Left ventricle myocardium superior (tissue), 1 donor: ENCODE data around the gene SPATA31A3. TPM values are rescaled to one million over a fixed set of nuclear protein-coding genes. Genes with fewer than 3 reads are reported as not detected.
"Not testable (repeated sequence)": the region's sequence is repeated elsewhere in the genome, so short reads cannot be mapped to it uniquely, and the experiment has no call there.

Experiments used
- ATAC-seq: fragments of 200-7000 bp; cut with Tn5 transposase; one replicate; pipeline ENCODE4 v1.9.1; 2020; ENCODE audit warnings: mild to moderate bottlenecking, moderate library complexity
- DNase-seq: peaks from one replicate; pipeline ENCODE4 v3.0.0-alpha.2; 2020
- intact Hi-C: fragments of 100-400 bp; cut with micrococcal nuclease; formaldehyde crosslinking; loops from one replicate; pipeline ENCODE4 v1.11.0; 2022
- long read RNA-seq: library from polyadenylated mRNA; unstranded; transcript quantifications from one replicate; pipeline ENCODE4 v2.0.0, GENCODE V29; 2021
- total RNA-seq: library from RNA; stranded (reverse); fragmentation: NEBNext Ultra II Directional; extraction: Animal tissue kit (Norgen Biotek cat#: 25700); gene quantifications from one replicate; pipeline ENCODE4 v1.2.1, GENCODE V29; 2021
- donor health status: DM: no; HTN: yes; CAD: no; lungs with severe emphysema.

SPATA31A3 gene
- total RNA-seq, result not detected
- long read RNA-seq, result 0 reads

- ATAC-seq, intact Hi-C loops: not testable (repeated sequence)
These were observed at the start of gene SPATA31A3 for GRCh38 chr9:66992450-66992849. TSS of gene SPATA31A3 (minus strand) at chr9:66992550. CDS start at chr9:66992521, 29 bp downstream.

GRCh38 chr9:66952576-66952975 is 39.8 kb downstream of the SPATA31A3 start:
- ATAC-seq, intact Hi-C loops, DNase-seq: not testable (repeated sequence)

More at GRCh38 chr9:66992450-66992849, at the start of gene SPATA31A3:
- DNase-seq, result not testable (repeated sequence)

GRCh38 chr9:66942400-66943155 is 49.8 kb downstream of the SPATA31A3 start:
- intact Hi-C loops, ATAC-seq, DNase-seq: not testable (repeated sequence)

GRCh38 chr9:66939878-66940830 is 52.2 kb downstream of the SPATA31A3 start:
- ATAC-seq, result peak; percentile 95
- DNase-seq, intact Hi-C loops: not testable (repeated sequence)

DNA sequence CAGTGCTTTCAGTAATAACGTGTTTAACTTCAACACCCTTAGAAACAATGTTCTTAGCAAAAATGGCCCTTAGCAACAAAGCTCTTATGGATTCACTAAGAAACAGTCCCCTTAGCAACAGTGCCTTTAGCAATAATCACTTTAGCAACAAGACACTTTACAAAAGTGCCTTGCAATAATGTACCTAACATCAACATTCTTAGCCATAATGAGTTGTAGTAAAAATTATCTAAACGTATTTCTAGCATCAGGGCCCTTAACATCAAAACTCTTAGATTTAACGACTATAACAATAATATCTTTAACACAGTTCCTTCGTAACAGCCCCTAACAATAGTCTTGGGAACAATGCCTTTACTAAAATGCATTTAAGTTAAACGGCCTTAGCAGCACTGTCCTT is 54.0 kb downstream of the SPATA31A3 start:
- DNase-seq, intact Hi-C loops, ATAC-seq: not testable (repeated sequence)

- ATAC-seq, DNase-seq, intact Hi-C loops: not testable (repeated sequence)
These were observed 54.7 kb downstream of the SPATA31A3 start for GRCh38 chr9:66937662-66938061.

Other genes with a start within 250 kb of the SPATA31A3 start
- 8.9 TPM for gene ZNF658, start 91.8 kb downstream of the SPATA31A3 start, total RNA-seq